Panc1 (cell line): ENCODE results near the gene CD207.

Source experiments
- CTCF ChIP-seq: fragments of 450-650 bp; IDR thresholded peaks from 2 replicates; pipeline ENCODE4 v1.5.1; 2017; ENCODE audit warnings: mild to moderate bottlenecking
- POLR2AphosphoS5 ChIP-seq: IDR thresholded peaks from 2 replicates; pipeline ENCODE4 v1.6.1; 2012; ENCODE audit warnings: mild to moderate bottlenecking, low read depth, low read length, moderate library complexity
- REST ChIP-seq, 2 experiments: IDR thresholded peaks; 2 replicates each; pipeline ENCODE4 v1.6.1; 2011 to 2012; ENCODE audit warnings: low read depth in 2 of 2, control low read depth in 1 of 2, low read length in 1 of 2, mild to moderate bottlenecking in 1 of 2, moderate library complexity in 1 of 2; ENCODE audit not compliant: insufficient read depth in 1 of 2
- SIN3A ChIP-seq: IDR thresholded peaks from 2 replicates; pipeline ENCODE4 v1.6.1; 2012; ENCODE audit warnings: low read depth, mild to moderate bottlenecking, low read length, moderate library complexity, borderline replicate concordance; ENCODE audit not compliant: insufficient read depth
- TCF7L2 ChIP-seq: IDR thresholded peaks from 2 replicates; pipeline ENCODE4 v1.6.1; 2011; ENCODE audit warnings: mild to moderate bottlenecking, low read depth, low read length, inconsistent platforms

GRCh38 chr2:70801607-70802263 is 33.9 kb downstream of the CD207 start:
- TF ChIP-seq CTCF (no peak), REST (IDR thresholded peaks at IDR 0.05; ENCODE audit: insufficient read depth in 1 of 2, low read depth in 2 of 2, low read length in 1 of 2) (no peak), POLR2AphosphoS5 (no peak), SIN3A (no peak), TCF7L2 (no peak)
